ENCODE results near the gene MASP2.

GRCh38 chr1:10989095-10989494, 57.9 kb downstream of the MASP2 start:
- TF ChIP-seq MYC (IDR thresholded peaks at IDR 0.05; ENCODE audit: low read depth, low read length) (no peak), POLR2A (IDR thresholded peaks at IDR 0.05; ENCODE audit: extremely low read depth, insufficient read length) (no peak)
- TF ChIP-seq, protein P1, sequence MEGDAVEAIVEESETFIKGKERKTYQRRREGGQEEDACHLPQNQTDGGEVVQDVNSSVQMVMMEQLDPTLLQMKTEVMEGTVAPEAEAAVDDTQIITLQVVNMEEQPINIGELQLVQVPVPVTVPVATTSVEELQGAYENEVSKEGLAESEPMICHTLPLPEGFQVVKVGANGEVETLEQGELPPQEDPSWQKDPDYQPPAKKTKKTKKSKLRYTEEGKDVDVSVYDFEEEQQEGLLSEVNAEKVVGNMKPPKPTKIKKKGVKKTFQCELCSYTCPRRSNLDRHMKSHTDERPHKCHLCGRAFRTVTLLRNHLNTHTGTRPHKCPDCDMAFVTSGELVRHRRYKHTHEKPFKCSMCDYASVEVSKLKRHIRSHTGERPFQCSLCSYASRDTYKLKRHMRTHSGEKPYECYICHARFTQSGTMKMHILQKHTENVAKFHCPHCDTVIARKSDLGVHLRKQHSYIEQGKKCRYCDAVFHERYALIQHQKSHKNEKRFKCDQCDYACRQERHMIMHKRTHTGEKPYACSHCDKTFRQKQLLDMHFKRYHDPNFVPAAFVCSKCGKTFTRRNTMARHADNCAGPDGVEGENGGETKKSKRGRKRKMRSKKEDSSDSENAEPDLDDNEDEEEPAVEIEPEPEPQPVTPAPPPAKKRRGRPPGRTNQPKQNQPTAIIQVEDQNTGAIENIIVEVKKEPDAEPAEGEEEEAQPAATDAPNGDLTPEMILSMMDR (IDR thresholded peaks at IDR 0.05; ENCODE audit: low read depth, low read length), result no peak
